Measurements from ENCODE around the gene ANO3. TPM values are rescaled to one million over a fixed set of nuclear protein-coding genes. Genes with fewer than 3 reads are reported as not detected.

ANO3 gene
- total and polyA plus RNA-seq, 8 donors, result 0.06 to 1.1 (median 0.67) TPM

GRCh38 chr11:26322335-26323067 is 9.4 kb upstream of the ANO3 start:
- H3K27ac ChIP-seq, result no peak overlapping the region
- FAIRE-seq, result no peak
- no peak for ATAC-seq
- intact Hi-C loops (cut with DNase I), result no loop called here
- no peak for TF ChIP-seq CTCF (IDR thresholded peaks at IDR 0.05)
- H3K27me3 ChIP-seq, result no peaks in the 10 kb centered on the region
- no peaks in the 10 kb centered on the region for H3K9me3 ChIP-seq
- H3K4me1 ChIP-seq, result no peaks in the 10 kb centered on the region
- 64 to 80% methylated on average over 1 of the region's 1 CpG for WGBS, 2 donors
- no peak overlapping the region for H3K4me3 ChIP-seq
- H3K36me3 ChIP-seq, result no peaks in the 10 kb centered on the region
- DNase-seq, result no peak

- H3K36me3 ChIP-seq, result no peaks in the 10 kb centered on the region
- no peak overlapping the region for H3K4me3 ChIP-seq
- H3K9me3 ChIP-seq, result no peaks in the 10 kb centered on the region
- FAIRE-seq, result no peak
- intact Hi-C loops (cut with DNase I), result no loop called here
- no peak for TF ChIP-seq CTCF (IDR thresholded peaks at IDR 0.05)
- H3K4me1 ChIP-seq, result no peaks in the 10 kb centered on the region
- peak in 1 of 4 donors; percentile 54 for ATAC-seq
- no peak overlapping the region for H3K27ac ChIP-seq
- H3K27me3 ChIP-seq, result no peaks in the 10 kb centered on the region
- DNase-seq, result no peak
These were observed 8.1 kb upstream of the ANO3 start for GRCh38 chr11:26323837-26324236.

- FAIRE-seq (no peak), ATAC-seq (no peak), DNase-seq (no peak)
- intact Hi-C loops (cut with DNase I), result no loop called here
- WGBS, 2 donors, result 23 to 41% methylated on average over 2 of the region's 2 CpGs
- Histone ChIP-seq H3K4me3 (no peak overlapping the region), H3K4me1 (no peaks in the 10 kb centered on the region), H3K9me3 (no peaks in the 10 kb centered on the region), H3K27me3 (no peaks in the 10 kb centered on the region), H3K27ac (no peak overlapping the region), H3K36me3 (no peaks in the 10 kb centered on the region)
- TF ChIP-seq CTCF (IDR thresholded peaks at IDR 0.05), result no peak
These were observed 7.7 kb upstream of the ANO3 start for GRCh38 chr11:26324270-26324669.

- DNase-seq, result no peak
- no peaks in the 10 kb centered on the region for H3K4me1 ChIP-seq
- H3K9me3 ChIP-seq, result no peaks in the 10 kb centered on the region
- 53 to 59% methylated on average over 4 of the region's 4 CpGs for WGBS, 2 donors
- H3K4me3 ChIP-seq, result no peak overlapping the region
- no peak for TF ChIP-seq CTCF (IDR thresholded peaks at IDR 0.05)
- ATAC-seq, result no peak
- H3K36me3 ChIP-seq, result no peaks in the 10 kb centered on the region
- H3K27ac ChIP-seq, result no peak overlapping the region
- intact Hi-C loops (cut with DNase I), result no loop called here
- no peak for FAIRE-seq
- H3K27me3 ChIP-seq, result peaks cover 0 to 4% (median 0%) of the 10 kb centered on the region in 4 donors
These were observed 5.0 kb upstream of the ANO3 start for GRCh38 chr11:26326793-26327400.

- FAIRE-seq, result no peak
- Histone ChIP-seq H3K4me3 (no peak overlapping the region), H3K9me3 (no peaks in the 10 kb centered on the region), H3K27me3 (peaks cover 0 to 8% (median 3%) of the 10 kb centered on the region in 4 donors), H3K4me1 (peaks cover 0 to 2% (median 0%) of the 10 kb centered on the region in 3 donors), H3K36me3 (no peaks in the 10 kb centered on the region), H3K27ac (no peak overlapping the region)
- intact Hi-C loops (cut with DNase I), result no loop called here
- DNase-seq, result no peak
- WGBS, 2 donors, result 27 to 44% methylated on average over 2 of the region's 2 CpGs
- no peak for TF ChIP-seq CTCF (IDR thresholded peaks at IDR 0.05)
- no peak for ATAC-seq
These were observed 2.7 kb upstream of the ANO3 start for GRCh38 chr11:26329206-26329605.

All from pancreas (tissue), 10 donors.